Ascending aorta (tissue), 2 donors: Measurements from ENCODE around the gene GGPS1. TPM values are rescaled to one million over a fixed set of nuclear protein-coding genes. Genes with fewer than 3 reads are reported as not detected.

Experiments
- DNase-seq, 2 donors: peaks; one replicate each; pipeline ENCODE4 v3.0.0-alpha.2; 2019; ENCODE audit warnings: low spot score in 2 of 2
- H3K27ac ChIP-seq, 2 donors: fragments of 200-600 bp; sonication (generic); one replicate each; pipeline ENCODE4 v1.5.1; 2016 to 2017; ENCODE audit warnings: mild to moderate bottlenecking in 1 of 2
- H3K27me3 ChIP-seq: fragments of 200-600 bp; sonication (generic); one replicate; pipeline ENCODE4 v1.5.1; 2017
- H3K36me3 ChIP-seq, 2 donors: fragments of 200-600 bp; sonication (generic); one replicate each; pipeline ENCODE4 v1.5.1; 2016
- H3K4me1 ChIP-seq, 2 donors: fragments of 200-600 bp; sonication (generic); one replicate each; pipeline ENCODE4 v1.5.1; 2016 to 2017; ENCODE audit warnings: mild to moderate bottlenecking in 1 of 2
- H3K4me3 ChIP-seq, 2 donors: fragments of 200-600 bp; sonication (generic); one replicate each; pipeline ENCODE4 v1.5.1; 2016 to 2017; ENCODE audit warnings: mild to moderate bottlenecking in 1 of 2
- H3K9me3 ChIP-seq, 2 donors: fragments of 200-600 bp; sonication (generic); one replicate each; pipeline ENCODE4 v1.5.1; 2016
- CTCF ChIP-seq, 3 experiments: fragments of 200-600 bp in 2 of 3; fragments of 450-650 bp in 1 of 3; sonication (generic) in 2 of 3; IDR thresholded peaks; one replicate each; pipeline ENCODE4 v1.5.1; 2016 to 2019; ENCODE audit warnings: antibody characterized with exemption in 3 of 3, mild to moderate bottlenecking in 1 of 3, moderate library complexity in 1 of 3
- intact Hi-C: fragments of 100-400 bp; cut with DNase I; formaldehyde crosslinking; loops from one replicate; pipeline ENCODE4 v1.15.1; 2023
- total RNA-seq: library from RNA; depleted of rRNA; stranded (reverse); fragments of >200 nt; gene quantifications from one replicate; pipeline ENCODE4 v1.1.0, GENCODE V29; 2016

Gene GGPS1
- total RNA-seq, 1 donor from 2014 or later = 7.2 TPM

- Histone ChIP-seq H3K27me3 (no peaks in the 10 kb centered on the region), H3K4me3 (no peak overlapping the region), H3K9me3 (no peaks in the 10 kb centered on the region), H3K36me3 (peaks cover 0 to 13% of the 10 kb centered on the region in 2 donors), H3K4me1 (peaks cover 0 to 6% of the 10 kb centered on the region in 2 donors), H3K27ac (no peak overlapping the region)
- no peak for TF ChIP-seq CTCF (IDR thresholded peaks at IDR 0.05)
- DNase-seq = no peak
- intact Hi-C loops = no loop called here
Observed at GRCh38 chr1:235319255-235319654, 9.1 kb upstream of the GGPS1 start.

- intact Hi-C loops = loop anchor here (10.0 kb wide), 1 partner anchor 736 kb away; no protein-coding TSS in a partner anchor
- no peaks in the 10 kb centered on the region for H3K27me3 ChIP-seq
- H3K4me3 ChIP-seq = no peak overlapping the region
- no peaks in the 10 kb centered on the region for H3K9me3 ChIP-seq
- peaks cover 0 to 13% of the 10 kb centered on the region in 2 donors for H3K36me3 ChIP-seq
- no peak for DNase-seq
- TF ChIP-seq CTCF (IDR thresholded peaks at IDR 0.05) = no peak
- no peak overlapping the region for H3K27ac ChIP-seq
- peaks cover 0 to 15% of the 10 kb centered on the region in 2 donors for H3K4me1 ChIP-seq
Observed at GRCh38 chr1:235320521-235321179, 7.7 kb upstream of the GGPS1 start.

- TF ChIP-seq CTCF (IDR thresholded peaks at IDR 0.05) = no peak
- Histone ChIP-seq H3K4me1 (peaks cover 5 to 22% of the 10 kb centered on the region in 2 donors), H3K4me3 (peak overlapping the region in 1 of 2 donors; percentile 10), H3K27ac (no peak overlapping the region), H3K9me3 (no peaks in the 10 kb centered on the region), H3K27me3 (no peaks in the 10 kb centered on the region), H3K36me3 (peaks cover 0 to 2% of the 10 kb centered on the region in 2 donors)
- intact Hi-C loops = loop anchor here (10.0 kb wide), 1 partner anchor 739 kb away; no protein-coding TSS in a partner anchor
- no peak for DNase-seq
Observed at GRCh38 chr1:235324296-235324695, 4.1 kb upstream of the GGPS1 start.

DNA sequence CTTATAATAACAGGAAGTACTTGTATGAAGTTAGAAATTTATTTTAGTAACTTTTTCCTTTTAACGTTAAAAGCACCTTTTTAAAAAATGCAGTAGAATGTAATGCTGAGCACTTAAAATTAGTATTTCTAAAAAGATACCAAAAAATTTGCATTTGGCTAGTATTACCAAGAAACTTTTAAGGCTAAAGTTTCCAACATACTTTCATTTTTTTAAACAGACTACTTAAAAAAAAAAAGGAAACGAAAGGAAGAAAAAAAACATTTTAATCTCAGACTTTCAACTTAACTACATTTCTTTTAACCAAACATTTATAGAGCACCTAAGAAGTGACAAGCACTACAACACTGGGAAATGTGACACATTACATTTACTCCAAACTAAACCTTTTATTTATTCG lies 3.2 kb upstream of the GGPS1 start:
- H3K27me3 ChIP-seq = no peaks in the 10 kb centered on the region
- no peak for TF ChIP-seq CTCF (IDR thresholded peaks at IDR 0.05)
- no peak overlapping the region for H3K27ac ChIP-seq
- H3K4me1 ChIP-seq = peaks cover 5 to 27% of the 10 kb centered on the region in 2 donors
- H3K4me3 ChIP-seq = peak overlapping the region in 1 of 2 donors; percentile 98
- no peaks in the 10 kb centered on the region for H3K36me3 ChIP-seq
- intact Hi-C loops = loop anchor here (10.0 kb wide), 1 partner anchor 740 kb away; no protein-coding TSS in a partner anchor
- no peaks in the 10 kb centered on the region for H3K9me3 ChIP-seq
- DNase-seq = no peak

- H3K9me3 ChIP-seq = no peaks in the 10 kb centered on the region
- H3K36me3 ChIP-seq = no peaks in the 10 kb centered on the region
- peak overlapping the region; percentile 66 to 98 for H3K4me3 ChIP-seq
- H3K27ac ChIP-seq = peak overlapping the region in 1 of 2 donors; percentile 100
- no peaks in the 10 kb centered on the region for H3K27me3 ChIP-seq
- peaks cover 5 to 33% of the 10 kb centered on the region in 2 donors for H3K4me1 ChIP-seq
- TF ChIP-seq CTCF (IDR thresholded peaks at IDR 0.05) = no peak
- intact Hi-C loops = loop anchor here (10.0 kb wide), 1 partner anchor 741 kb away; no protein-coding TSS in a partner anchor
- DNase-seq = no peak
Observed at GRCh38 chr1:235325854-235326253, 2.5 kb upstream of the GGPS1 start.
